Hepatic stellate cell (primary cell): ENCODE measurements around the gene CASP1.
"Not testable (repeated sequence)": the region's sequence is repeated elsewhere in the genome, so short reads cannot be mapped to it uniquely, and the experiment has no call there.

ENCODE experiments used
- DNase-seq: peaks from one replicate; pipeline ENCODE4 v3.0.0; 2011; ENCODE audit warnings: low spot score

Gene CASP1

GRCh38 chr11:105034813-105035620, at the start of gene CASP1:
TSS of gene CASP1 (minus strand) at chr11:105035144. CDS start at chr11:105035113, 31 bp downstream.
- DNase-seq: peak; percentile 12

- DNase-seq: no peak
Measured at GRCh38 chr11:105081412-105082150, 46.6 kb upstream of the CASP1 start.

- DNase-seq: not testable (repeated sequence)
Measured at GRCh38 chr11:105080171-105080906, 45.4 kb upstream of the CASP1 start.

GRCh38 chr11:105078283-105078682, 43.3 kb upstream of the CASP1 start:
- DNase-seq: no peak

- not testable (repeated sequence) for DNase-seq
Measured at GRCh38 chr11:105077141-105077790, 42.3 kb upstream of the CASP1 start.

GRCh38 chr11:105074166-105074530, 39.2 kb upstream of the CASP1 start:
- DNase-seq: no peak

- DNase-seq: no peak
Measured at GRCh38 chr11:105073456-105074165, 38.7 kb upstream of the CASP1 start.

- not testable (repeated sequence) for DNase-seq
Measured at GRCh38 chr11:105072080-105072479, 37.1 kb upstream of the CASP1 start.

GRCh38 chr11:105071089-105071732, 36.3 kb upstream of the CASP1 start:
- DNase-seq: no peak

GRCh38 chr11:105070306-105070705, 35.4 kb upstream of the CASP1 start:
- DNase-seq: no peak

- DNase-seq: not testable (repeated sequence)
Measured at GRCh38 chr11:105069749-105070148, 34.8 kb upstream of the CASP1 start.

GRCh38 chr11:105063245-105063941, 28.4 kb upstream of the CASP1 start:
- not testable (repeated sequence) for DNase-seq

GRCh38 chr11:105057432-105057831, 22.5 kb upstream of the CASP1 start:
- no peak for DNase-seq

GRCh38 chr11:105056446-105056845, 21.5 kb upstream of the CASP1 start:
- no peak for DNase-seq

- DNase-seq: no peak
Measured at GRCh38 chr11:105054723-105055493, 20.0 kb upstream of the CASP1 start.

GRCh38 chr11:105052487-105052886, 17.5 kb upstream of the CASP1 start:
- DNase-seq: no peak

GRCh38 chr11:105051559-105051958, 16.6 kb upstream of the CASP1 start:
- DNase-seq: no peak

GRCh38 chr11:105049481-105049880, 14.5 kb upstream of the CASP1 start:
- DNase-seq: no peak

- DNase-seq: peak; percentile 71
Measured at GRCh38 chr11:105046898-105047579, 12.1 kb upstream of the CASP1 start.
